CD4-positive, alpha-beta T cell treated with Interleukin-17A for 1 hour (primary cell): ENCODE data around the gene ZBED6.
"Not testable (repeated sequence)": the region's sequence is repeated elsewhere in the genome, so short reads cannot be mapped to it uniquely, and the experiment has no call there.

Experiments
- DNase-seq: peaks from one replicate; pipeline ENCODE4 v3.0.0-alpha.2; 2020

The ZBED6 gene

DNA sequence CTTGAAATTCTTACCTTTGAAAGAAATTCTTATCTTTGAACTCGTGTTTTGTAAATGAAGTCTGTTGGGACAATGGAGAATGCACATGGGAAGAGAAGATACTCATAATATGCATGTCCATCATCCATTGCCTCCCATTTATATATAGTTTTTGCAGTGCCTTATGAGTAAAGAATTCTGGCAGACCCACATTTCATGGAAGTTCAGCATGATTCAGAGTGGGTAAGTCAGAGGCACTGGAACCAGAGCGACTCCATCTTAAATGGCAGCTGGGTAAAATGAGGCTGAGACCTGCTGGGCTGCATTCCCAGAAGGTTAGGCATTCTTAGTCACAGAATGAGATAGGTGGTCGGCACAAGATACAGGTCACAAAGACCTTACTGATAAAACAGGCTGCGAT lies 16.6 kb upstream of the ZBED6 start:
- DNase-seq = no peak

DNA sequence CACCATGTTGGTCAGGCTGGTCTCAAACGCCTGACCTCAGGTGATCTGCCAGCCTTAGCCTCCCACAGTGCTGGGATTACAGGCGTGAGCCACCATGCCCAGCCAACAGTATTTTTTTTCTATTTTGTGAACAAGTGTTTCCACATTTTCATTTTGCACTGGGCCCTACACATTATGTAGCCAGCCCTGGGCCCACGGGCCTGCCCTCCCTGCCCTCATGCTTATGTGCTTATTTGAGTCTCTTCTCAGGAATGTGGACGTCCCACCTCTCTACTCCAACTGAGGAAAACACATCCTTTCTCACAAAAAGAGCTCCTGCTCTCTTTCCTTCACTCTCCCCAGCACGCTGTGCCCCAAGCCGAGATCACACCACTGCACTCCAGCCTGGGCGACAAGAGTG lies 13.5 kb upstream of the ZBED6 start:
- no peak for DNase-seq

DNA sequence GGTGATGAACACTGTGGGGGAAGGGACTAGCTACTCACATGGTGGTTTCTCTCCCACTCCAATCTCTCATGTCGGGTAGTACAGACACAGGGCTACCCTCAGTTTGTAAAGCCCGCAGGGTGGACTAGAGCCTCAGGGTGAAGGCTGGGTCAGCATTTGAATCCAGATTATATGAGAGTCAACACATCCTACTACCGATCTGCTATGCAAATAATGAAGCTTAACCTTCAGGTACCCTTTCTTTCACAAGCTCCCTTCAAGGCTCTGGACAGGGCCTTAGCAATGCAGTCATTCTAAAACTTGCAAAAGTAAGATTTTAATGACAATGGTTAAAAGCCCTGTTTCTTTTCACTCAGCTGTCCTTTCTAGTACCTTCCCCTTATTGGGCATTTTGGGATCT lies 5.5 kb upstream of the ZBED6 start:
- DNase-seq = no peak

DNA sequence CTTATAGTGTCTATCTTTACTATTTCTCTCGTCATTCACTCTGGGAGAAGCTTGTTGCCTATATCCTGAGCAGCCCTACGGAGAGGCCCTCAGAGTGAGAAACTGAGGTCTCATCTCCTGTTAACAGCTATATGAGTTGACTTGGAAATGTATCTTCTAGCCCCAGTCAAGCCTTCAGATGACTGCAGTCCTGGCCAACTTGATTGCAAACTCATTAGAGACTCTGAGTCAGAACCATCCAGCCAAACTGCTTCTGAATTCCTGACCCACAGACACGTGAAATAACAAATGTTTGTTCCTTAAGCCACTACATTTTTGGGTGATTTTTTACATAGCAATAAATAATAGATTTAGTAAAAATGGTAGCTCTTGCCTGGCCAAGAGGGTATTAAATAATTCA lies 3.9 kb upstream of the ZBED6 start:
- DNase-seq = no peak

DNA sequence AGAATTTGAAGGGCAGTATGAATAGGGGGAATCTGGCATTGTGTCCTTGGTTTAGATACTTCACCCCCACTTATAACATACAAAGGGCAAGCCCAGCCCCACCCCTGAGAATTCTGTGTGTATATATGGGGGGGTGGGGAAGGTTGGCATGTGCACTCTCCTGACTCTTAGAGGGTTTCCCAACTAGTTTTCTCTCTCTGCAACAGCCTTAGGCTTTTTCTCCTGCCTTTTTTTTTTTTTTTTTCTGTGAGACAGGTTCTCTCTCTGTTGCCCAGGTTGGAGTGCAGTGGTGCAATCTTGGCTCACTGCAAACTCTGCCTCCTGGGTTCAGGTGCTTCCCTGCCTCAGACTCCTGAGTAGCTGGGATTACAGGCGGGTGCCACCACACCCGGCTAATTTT lies 2.9 kb upstream of the ZBED6 start:
- DNase-seq = no peak

DNA sequence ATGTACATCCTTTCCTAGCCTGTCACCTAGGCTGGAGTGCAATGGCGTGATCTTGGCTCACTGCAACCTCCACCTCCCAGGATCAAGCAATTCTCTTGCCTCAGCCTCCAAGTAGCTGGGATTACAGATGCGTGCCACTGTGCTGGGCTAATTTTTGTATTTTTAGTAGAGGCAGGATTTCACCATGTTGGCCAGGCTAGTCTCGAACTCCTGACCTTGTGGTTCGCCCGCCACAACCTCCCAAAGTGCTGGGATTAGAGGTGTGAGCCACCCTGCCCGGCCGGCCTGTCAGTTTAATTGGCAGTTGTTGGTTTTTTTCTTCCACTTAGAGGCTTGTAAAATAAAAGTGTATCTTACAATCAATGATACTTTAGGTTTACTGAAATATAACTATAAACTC lies 1.9 kb upstream of the ZBED6 start:
- not testable (repeated sequence) for DNase-seq

DNA sequence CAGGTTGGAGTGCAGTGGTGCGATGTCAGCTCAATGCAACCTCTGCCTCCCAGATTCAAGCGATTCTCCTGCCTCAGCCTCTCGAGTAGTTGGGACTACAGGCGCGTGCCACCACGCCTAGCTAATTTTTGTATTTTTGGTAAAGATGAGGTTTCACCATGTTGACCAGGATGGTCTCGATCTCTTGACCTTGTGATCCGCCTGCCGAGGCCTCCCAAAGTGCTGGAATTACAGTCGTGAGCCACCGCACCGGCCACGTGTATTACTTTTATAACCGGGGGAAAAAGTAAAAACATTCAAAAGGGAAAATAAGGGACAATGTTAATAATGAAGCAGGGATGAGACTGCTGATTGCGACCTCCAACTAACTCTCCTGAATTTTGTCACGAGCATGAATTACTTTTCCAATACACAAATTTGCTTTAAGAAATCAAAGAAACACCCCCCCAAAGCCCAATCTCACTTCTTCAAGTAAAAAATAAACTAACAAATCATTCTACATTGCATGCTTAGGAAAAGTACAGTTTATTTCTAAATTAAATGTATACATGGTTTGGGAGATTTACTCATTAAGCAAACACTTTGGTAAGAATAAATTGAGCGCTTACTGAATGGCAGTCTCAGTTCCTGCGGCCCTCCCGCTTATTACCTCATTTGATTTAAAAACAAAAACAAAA lies 521 bp upstream of the ZBED6 start:
- DNase-seq = no peak

DNA sequence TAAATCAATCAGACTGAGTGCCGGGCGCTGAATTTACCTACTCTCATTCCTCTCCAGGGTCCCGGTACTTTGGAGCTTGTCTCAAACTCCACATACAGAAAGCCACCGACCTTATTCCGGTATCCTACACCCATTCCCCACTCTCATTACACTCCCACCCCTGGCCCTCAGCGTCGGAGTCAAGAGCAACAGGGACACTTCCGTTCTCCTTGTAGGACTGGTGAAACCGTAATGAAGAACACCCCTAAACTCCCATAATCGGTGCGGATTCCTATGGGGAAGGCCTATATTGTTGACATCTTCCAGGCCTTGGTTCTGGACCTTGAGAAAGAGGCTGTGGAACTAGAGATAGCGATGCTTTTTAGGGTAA lies 798 bp downstream of the ZBED6 start:
- peak; percentile 37 for DNase-seq

DNA sequence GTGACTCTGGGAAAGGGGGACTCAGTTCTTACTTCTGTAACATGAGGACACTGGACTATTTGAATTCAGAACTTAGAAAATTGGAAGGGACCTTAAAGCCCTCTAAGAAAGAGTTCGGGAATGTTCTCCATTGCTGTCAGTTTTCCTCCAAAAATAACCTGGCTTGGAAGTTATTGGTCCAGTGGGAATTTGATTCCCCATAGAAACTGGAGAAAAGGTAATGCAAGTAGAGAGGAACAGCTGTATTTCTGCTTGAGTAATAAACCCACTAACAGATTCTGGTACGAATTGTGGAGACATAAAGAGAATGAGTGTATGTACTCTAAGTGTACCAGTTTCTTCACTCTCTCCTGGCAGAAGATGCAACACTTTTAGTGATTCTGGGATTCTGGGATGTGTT lies 1.8 kb downstream of the ZBED6 start:
- DNase-seq = no peak

DNA sequence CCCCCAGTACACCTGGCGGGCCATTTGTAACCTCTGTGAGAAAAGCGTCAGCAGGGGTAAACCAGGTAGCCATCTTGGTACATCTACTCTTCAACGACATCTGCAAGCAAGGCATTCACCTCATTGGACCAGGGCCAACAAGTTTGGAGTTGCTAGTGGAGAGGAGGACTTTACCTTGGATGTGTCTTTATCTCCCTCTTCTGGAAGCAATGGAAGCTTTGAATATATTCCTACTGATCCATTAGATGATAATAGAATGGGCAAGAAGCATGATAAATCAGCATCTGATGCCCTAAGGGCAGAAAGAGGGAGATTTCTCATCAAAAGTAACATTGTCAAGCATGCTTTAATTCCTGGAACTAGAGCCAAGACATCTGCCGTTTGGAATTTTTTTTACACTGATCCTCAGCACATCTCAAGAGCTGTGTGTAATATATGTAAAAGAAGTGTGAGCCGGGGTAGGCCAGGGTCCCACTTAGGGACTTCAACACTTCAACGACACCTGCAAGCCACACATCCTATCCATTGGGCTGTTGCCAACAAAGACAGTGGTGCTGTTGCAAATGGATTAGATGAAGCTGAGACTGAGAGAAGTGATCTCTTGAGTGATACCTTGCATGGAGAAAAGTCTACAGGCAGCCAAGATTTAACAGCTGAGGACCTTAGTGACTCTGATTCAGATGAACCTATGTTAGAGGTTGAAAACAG lies 2.7 kb downstream of the ZBED6 start:
- no peak for DNase-seq

DNA sequence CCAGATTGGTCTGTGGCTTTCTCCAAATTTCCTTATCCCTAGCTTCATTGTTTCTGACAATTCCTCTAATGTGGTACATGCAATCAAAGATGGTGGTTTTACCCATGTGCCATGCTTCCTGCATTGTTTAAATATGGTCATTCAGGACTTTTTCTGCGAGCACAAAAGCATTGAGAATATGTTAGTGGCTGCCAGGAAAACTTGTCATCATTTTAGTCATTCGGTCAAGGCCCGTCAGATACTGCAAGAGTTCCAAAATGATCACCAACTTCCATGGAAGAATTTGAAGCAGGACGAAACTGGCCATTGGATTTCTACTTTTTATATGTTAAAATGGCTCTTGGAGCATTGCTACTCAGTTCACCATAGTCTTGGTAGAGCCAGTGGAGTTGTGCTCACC lies 3.7 kb downstream of the ZBED6 start:
- no peak for DNase-seq

DNA sequence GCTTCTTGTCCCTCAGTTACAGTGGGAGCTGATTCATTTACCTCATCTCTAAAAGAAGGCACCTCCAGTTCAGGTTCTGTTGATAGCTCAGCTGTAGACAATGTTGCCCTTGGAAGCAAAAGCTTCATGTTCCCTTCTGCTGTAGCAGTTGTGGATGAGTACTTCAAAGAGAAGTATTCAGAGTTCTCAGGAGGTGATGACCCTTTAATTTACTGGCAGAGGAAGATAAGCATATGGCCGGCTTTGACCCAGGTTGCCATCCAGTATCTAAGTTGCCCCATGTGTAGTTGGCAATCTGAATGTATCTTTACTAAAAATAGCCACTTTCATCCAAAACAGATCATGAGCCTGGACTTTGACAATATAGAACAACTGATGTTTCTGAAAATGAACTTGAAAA lies 4.5 kb downstream of the ZBED6 start:
- DNase-seq = no peak

DNA sequence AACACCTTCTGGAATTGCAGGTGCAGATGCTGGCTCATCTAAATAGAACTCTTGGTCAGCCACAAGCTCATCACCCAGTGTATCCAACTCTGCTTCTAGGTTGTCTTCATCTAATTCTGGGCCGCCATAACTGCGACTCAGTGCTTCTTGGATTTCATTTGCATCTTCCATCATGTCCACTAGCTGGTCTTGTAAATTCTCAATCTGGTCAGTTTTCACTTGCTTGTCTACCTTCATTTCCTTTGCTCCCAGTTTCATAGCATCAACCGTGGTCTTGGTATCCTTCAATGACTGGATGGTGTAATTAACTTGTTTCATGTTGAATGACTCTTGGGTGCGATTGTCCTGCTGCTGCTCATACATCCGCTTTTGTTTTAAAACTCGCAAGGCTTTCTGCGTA lies 10.3 kb downstream of the ZBED6 start:
- DNase-seq = no peak

DNA sequence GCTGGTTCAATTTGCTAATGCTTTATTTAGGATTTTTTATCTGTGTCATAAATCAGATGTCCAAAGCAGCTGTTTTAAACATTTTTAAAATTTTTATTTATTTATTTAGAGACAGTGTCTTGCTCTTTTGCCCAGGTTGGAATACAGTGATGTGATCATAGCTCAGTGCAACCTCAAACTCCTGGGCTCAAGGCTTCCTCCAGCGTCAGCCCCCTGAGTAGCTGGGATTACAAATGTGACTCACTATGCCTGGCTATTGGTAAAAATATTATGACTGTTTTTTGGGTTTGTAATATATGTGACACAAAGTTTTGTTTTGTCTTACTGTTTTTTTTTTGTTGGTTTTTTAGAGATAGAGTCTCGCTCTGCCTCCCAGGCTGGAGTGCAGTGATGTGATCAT lies 11.8 kb downstream of the ZBED6 start:
- no peak for DNase-seq

DNA sequence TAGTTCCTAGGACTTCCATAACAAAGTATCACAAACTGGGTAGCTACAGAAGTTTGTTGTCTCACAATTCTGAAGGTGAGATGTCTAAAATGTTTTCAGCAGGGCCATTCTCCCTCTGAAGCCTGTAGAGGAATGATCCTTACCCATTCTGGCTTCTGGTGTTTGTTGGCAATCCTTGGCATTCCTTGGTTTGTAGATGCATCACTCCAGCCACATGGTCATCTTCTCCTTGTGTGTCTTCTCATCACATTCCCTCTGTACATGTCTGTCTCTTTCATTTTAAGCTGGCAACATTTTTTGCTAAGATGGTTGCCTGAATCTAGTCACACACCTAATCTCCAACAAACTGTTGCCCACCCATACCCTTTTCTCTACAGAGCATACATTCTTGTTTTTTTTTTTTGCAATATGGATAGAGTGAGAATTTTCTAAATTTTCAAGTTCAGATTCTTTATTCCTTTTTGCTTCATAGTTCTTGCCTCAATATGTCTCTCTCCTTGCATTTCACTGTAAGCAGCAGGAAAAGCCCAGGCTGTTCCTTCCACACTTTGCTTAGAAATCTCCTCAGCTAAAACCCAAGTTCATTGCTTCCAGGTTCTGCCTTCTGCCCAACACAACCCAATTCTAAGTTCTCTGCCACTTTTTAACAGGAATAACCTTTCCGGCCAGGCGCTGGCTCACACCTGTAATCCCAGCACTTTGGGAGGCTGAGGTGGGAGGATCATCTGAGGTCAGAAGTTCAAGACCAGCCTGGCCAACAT lies 18.3 kb downstream of the ZBED6 start:
- DNase-seq = no peak

DNA sequence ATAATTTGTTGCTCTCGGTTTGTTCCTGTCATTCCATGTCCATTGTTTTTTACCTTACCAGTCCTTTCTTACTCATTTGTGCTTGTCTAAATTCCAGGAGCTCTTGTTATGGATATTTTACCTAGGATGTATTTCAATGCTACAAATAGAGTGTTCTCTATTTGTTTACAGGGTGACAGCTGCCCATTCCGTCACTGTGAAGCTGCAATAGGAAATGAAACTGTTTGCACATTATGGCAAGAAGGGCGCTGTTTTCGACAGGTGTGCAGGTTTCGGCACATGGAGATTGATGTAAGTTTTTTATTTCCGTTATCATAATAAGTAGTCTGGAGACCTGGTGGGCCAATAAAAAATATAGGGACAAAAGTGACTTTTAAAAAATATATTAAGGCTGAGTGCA lies 23.0 kb downstream of the ZBED6 start:
- no peak for DNase-seq

DNA sequence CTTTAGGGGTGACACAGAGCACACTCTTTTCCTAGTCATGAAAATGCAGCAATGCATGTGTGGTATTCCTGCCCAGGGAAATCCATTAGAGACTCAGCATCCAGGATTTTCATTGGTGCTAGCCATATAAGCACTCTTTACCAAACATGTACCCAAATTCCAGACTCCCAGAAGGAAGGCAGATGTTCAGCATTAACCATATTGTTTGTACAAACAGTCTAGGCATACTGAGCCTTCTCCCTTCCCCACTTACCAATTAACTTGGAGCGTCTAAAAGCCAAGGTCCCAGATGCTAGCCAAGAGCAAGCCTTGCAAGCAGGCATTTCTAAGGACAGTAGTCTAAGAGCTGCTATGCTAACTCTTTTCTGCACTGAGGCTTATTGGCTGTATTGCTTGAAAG lies 27.9 kb downstream of the ZBED6 start:
- no peak for DNase-seq

DNA sequence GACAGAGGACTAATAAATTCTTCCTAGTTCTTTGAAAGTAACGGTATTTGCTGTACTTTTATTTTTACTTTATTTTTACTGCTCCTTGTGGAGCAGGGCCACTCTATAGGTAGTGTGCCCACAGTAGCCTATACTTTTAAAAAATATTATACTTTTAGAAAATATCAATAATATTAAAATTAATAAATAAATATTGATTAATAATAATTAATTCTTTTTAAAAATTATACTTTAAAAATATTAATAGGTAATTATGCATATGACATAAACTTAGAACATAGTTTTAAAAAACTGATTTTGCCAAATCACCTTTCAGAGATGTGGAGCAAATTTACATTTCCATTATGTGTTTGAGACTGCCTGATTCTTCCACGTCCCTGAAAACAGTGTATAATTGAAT lies 30.8 kb downstream of the ZBED6 start:
- DNase-seq = no peak

DNA sequence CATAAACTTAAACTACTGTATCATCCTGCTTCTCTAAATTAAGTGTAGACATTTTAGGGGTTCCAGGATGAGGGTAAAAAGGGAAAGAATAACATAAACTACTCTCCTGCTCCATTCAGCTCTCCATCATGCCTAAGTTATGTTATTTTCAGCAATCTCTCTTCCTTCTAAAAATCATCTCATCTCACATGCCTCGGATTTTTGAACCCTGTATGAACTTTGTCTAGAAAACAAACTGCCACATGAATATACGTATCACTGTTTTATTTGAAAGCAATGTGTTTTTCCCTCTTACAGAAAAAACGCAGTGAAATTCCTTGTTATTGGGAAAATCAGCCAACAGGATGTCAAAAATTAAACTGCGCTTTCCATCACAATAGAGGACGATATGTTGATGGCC lies 32.6 kb downstream of the ZBED6 start:
- no peak for DNase-seq

DNA sequence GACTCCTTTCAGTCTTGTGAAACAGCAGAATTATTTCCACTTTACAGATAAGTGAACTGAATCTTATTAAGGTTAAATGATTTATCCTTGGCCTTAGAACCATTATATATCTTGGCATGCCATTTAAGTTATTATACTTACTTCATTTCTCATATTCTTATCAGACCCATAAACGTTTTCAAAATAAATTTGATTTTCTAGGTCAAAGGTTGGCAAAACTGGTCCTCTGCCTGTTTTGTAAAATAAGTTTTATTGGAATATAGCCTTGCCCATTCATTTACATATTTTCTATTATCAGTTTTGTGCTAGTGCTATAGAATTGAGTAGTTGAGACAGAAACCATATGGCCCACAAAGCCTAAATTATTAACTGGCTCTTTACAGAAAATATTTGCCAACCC lies 33.1 kb downstream of the ZBED6 start:
- no peak for DNase-seq

DNA sequence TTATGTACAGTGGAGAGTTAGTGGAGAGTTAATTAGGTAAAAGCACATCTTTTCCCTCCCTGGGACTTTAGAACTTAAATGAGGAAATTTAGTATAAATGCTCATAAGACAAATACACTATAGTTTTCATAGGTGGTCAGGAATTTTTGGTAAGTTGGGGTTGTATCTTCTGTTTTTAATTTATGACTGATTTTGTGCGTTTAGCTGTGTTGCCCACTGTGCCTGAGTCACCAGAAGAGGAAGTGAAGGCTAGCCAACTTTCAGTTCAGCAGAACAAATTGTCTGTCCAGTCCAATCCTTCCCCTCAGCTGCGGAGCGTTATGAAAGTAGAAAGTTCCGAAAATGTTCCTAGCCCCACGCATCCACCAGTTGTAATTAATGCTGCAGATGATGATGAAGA lies 33.8 kb downstream of the ZBED6 start:
- DNase-seq = not testable (repeated sequence)

DNA sequence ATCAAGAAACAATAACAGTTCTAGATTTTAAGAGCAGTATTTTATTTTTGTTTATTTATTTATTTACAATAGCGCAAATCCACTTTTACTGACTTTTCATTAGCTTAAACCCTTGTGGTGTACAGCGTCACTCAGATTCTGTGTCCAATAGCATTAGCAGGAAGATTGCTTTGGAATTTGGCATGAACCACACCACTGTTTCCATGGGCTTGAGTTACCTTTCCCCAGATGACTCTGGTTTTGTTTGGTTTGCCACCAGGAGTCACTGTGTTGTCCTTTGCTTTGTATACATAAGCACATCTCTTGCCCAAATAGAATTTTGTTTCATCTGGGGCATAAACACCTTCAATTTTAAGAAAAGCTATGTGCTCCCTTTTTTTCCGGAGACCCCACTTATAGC lies 40.1 kb downstream of the ZBED6 start:
- no peak for DNase-seq

DNA sequence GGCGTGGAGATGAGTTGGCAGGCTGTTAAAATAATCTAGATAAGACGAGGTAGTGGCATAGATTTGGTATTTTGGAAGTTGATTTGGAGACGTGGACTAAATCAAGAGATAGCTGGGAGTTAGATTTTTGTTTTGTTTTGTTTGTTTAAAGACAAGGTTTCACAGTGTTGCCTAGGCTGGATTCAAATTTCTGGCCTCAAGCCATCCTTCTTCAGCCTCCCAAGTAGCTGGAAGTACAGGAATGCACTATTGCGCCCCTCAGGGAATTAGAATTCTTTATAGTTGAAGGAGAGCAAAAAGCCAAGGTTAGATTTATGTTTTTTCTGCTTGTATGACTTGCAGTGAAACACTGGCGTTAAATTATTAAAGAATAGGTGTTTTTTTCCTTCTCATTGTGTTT lies 43.7 kb downstream of the ZBED6 start:
- DNase-seq = no peak

DNA sequence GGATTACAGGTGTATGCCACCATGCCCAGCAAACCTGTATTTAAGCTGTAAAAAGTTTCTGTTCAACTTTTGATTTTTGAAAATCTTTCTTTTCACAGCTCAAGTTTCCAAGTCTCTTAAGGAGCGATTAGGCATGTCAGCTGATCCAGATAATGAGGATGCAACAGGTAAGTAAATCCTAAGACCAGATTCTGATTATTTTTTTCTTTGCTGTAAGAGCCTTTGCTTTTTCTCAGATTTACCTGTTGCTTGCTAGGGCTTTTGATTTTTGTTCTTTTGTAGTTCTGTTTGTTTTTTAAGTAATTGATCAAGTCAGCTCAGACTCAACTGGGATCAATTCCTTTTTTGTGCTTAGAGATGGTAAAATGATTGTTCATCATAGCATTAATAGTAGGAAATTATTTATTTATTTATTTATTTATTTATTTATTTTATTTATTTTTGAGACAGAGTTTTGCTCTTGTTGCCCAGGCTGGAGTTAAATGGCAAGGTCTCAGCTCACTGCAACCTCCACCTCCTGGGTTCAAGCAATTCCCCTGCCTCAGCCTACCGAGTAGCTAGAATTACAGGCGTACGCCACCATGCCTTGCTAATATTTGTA lies 44.9 kb downstream of the ZBED6 start:
- DNase-seq = no peak
